Astrocyte (in vitro differentiated cells and primary cell): Measurements from ENCODE around the gene CDCP1. TPM values are rescaled to one million over a fixed set of nuclear protein-coding genes. Genes with fewer than 3 reads are reported as not detected.

Source experiments
- DNase-seq: peaks from one replicate; pipeline ENCODE4 v3.0.0-alpha.2; 2010; ENCODE audit warnings: low read depth
- FAIRE-seq: peaks from 2 replicates; lab custom pipeline; 2011; peaks lifted over from hg19 to GRCh38; lab: Jason Lieb, UNC
- H2AFZ ChIP-seq: 2 replicates; pipeline ENCODE4 v1.6.0; 2012; ENCODE audit warnings: low read depth, low read length, inconsistent platforms
- H3K27ac ChIP-seq: 2 replicates; pipeline ENCODE4 v1.5.1; 2011; ENCODE audit warnings: low read depth, low read length, inconsistent platforms
- H3K27me3 ChIP-seq: 2 replicates; pipeline ENCODE4 v1.6.0; 2011; ENCODE audit warnings: low read length, inconsistent platforms; ENCODE audit not compliant: insufficient read depth
- H3K36me3 ChIP-seq: 2 replicates; pipeline ENCODE4 v1.5.1; 2011; ENCODE audit warnings: low read length, inconsistent platforms; ENCODE audit not compliant: insufficient read depth
- H3K4me1 ChIP-seq: 2 replicates; pipeline ENCODE4 v1.5.1; 2011; ENCODE audit warnings: low read length, inconsistent platforms; ENCODE audit not compliant: insufficient read depth
- H3K4me2 ChIP-seq: 2 replicates; pipeline ENCODE4 v1.6.0; 2012; ENCODE audit warnings: low read length, inconsistent platforms
- H3K4me3 ChIP-seq: 2 replicates; pipeline ENCODE4 v1.5.1; 2011; ENCODE audit warnings: low read depth, mild to moderate bottlenecking, low read length, inconsistent platforms; ENCODE audit not compliant: insufficient read depth
- H3K79me2 ChIP-seq: 2 replicates; pipeline ENCODE4 v1.6.0; 2012; ENCODE audit warnings: mild to moderate bottlenecking, low read length, inconsistent platforms; ENCODE audit not compliant: insufficient read depth
- H3K9ac ChIP-seq: 2 replicates; pipeline ENCODE4 v1.6.0; 2012; ENCODE audit warnings: mild to moderate bottlenecking, low read length, inconsistent platforms
- H3K9me3 ChIP-seq: 2 replicates; pipeline ENCODE4 v1.5.1; 2012; ENCODE audit warnings: low read depth, mild to moderate bottlenecking, low read length, inconsistent platforms; ENCODE audit not compliant: insufficient read depth
- H4K20me1 ChIP-seq: 2 replicates; pipeline ENCODE4 v1.6.0; 2012; ENCODE audit warnings: low read length, inconsistent platforms; ENCODE audit not compliant: insufficient read depth
- H3K27ac Mint-ChIP-seq: one replicate; pipeline ENCODE4 v1.8.0; 2021; ENCODE audit warnings: mild to moderate bottlenecking, mixed read lengths; ENCODE audit not compliant: unreplicated experiment
- H3K27me3 Mint-ChIP-seq: one replicate; pipeline ENCODE4 v1.8.0; 2021; ENCODE audit warnings: low read depth, mixed read lengths; ENCODE audit not compliant: unreplicated experiment
- H3K36me3 Mint-ChIP-seq: one replicate; pipeline ENCODE4 v1.8.0; 2021; ENCODE audit warnings: low read depth, mixed read lengths; ENCODE audit not compliant: unreplicated experiment
- H3K4me1 Mint-ChIP-seq: one replicate; pipeline ENCODE4 v1.8.0; 2021; ENCODE audit warnings: low read depth, mixed read lengths; ENCODE audit not compliant: unreplicated experiment
- H3K4me3 Mint-ChIP-seq: one replicate; pipeline ENCODE4 v1.8.0; 2021; ENCODE audit warnings: mild to moderate bottlenecking, moderate library complexity, mixed read lengths; ENCODE audit not compliant: unreplicated experiment
- H3K9me3 Mint-ChIP-seq: one replicate; pipeline ENCODE4 v1.8.0; 2021; ENCODE audit warnings: mild to moderate bottlenecking, mixed read lengths; ENCODE audit not compliant: unreplicated experiment
- CTCF ChIP-seq: IDR thresholded peaks from 2 replicates; pipeline ENCODE4 v1.5.1; 2011; ENCODE audit warnings: low read depth, mild to moderate bottlenecking, inconsistent platforms, low read length, moderate library complexity; ENCODE audit not compliant: insufficient read depth
- EZH2 ChIP-seq: IDR thresholded peaks from 2 replicates; pipeline ENCODE4 v1.6.1; 2012; ENCODE audit warnings: mild to moderate bottlenecking, low read length, inconsistent platforms; ENCODE audit not compliant: insufficient read depth
- total RNA-seq: library from RNA; stranded (reverse); gene quantifications from 2 replicates; pipeline ENCODE4 v1.2.1, GENCODE V29; 2021

Gene CDCP1
- total RNA-seq, 1 donor from 2014 or later, result 6.8 TPM

GRCh38 chr3:45168451-45168850 lies 22.3 kb upstream of the CDCP1 start:
- H3K27ac Mint-ChIP-seq, result peak overlapping the region; percentile 99
- Histone ChIP-seq H3K9ac (peak overlapping the region; percentile 71), H3K9me3 (no peaks in the 10 kb centered on the region), H2AFZ (no peak overlapping the region), H3K36me3 (no peaks in the 10 kb centered on the region), H4K20me1 (no peaks in the 10 kb centered on the region), H3K27ac (no peak overlapping the region), H3K4me1 (peaks cover 31% of the 10 kb centered on the region), H3K4me2 (peak overlapping the region; percentile 75), H3K79me2 (no peaks in the 10 kb centered on the region), H3K27me3 (no peaks in the 10 kb centered on the region), H3K4me3 (no peak overlapping the region)
- peaks cover 7% of the 10 kb centered on the region for H3K9me3 Mint-ChIP-seq
- TF ChIP-seq EZH2 (no peak), CTCF (no peak)
- no peaks in the 10 kb centered on the region for H3K36me3 Mint-ChIP-seq
- DNase-seq (no peak), FAIRE-seq (no peak)
- peak overlapping the region; percentile 45 for H3K4me3 Mint-ChIP-seq
- peaks cover 30% of the 10 kb centered on the region for H3K4me1 Mint-ChIP-seq
- peaks cover 10% of the 10 kb centered on the region for H3K27me3 Mint-ChIP-seq

- no peaks in the 10 kb centered on the region for H4K20me1 ChIP-seq
- Mint-ChIP-seq H3K36me3 (no peaks in the 10 kb centered on the region), H3K4me3 (peak overlapping the region; percentile 48), H3K4me1 (peaks cover 30% of the 10 kb centered on the region), H3K27ac (peak overlapping the region; percentile 99), H3K9me3 (peaks cover 7% of the 10 kb centered on the region), H3K27me3 (peaks cover 9% of the 10 kb centered on the region)
- no peaks in the 10 kb centered on the region for H3K9me3 ChIP-seq
- H3K36me3 ChIP-seq, result no peaks in the 10 kb centered on the region
- peak overlapping the region; percentile 71 for H3K9ac ChIP-seq
- H3K4me2 ChIP-seq, result peak overlapping the region; percentile 75
- H3K27me3 ChIP-seq, result no peaks in the 10 kb centered on the region
- H3K27ac ChIP-seq, result peak overlapping the region; percentile 88
- no peaks in the 10 kb centered on the region for H3K79me2 ChIP-seq
- peak overlapping the region; percentile 27 for H2AFZ ChIP-seq
- DNase-seq (peak; percentile 97), FAIRE-seq (peak; percentile 93)
- TF ChIP-seq EZH2, result no peak
- TF ChIP-seq CTCF, result no peak
- H3K4me1 ChIP-seq, result peaks cover 31% of the 10 kb centered on the region
- peak overlapping the region; percentile 34 for H3K4me3 ChIP-seq
Observed at GRCh38 chr3:45167011-45167911, 21.1 kb upstream of the CDCP1 start.
